H1 (cell line): Measurements from ENCODE around the gene HIPK1. TPM values are rescaled to one million over a fixed set of nuclear protein-coding genes. Genes with fewer than 3 reads are reported as not detected.
"Not testable (repeated sequence)": the region's sequence is repeated elsewhere in the genome, so short reads cannot be mapped to it uniquely, and the experiment has no call there.

ENCODE experiments used
- CTCF ChIA-PET: fragments of 300-600 bp; sonication (Branson Sonifier 250); formaldehyde crosslinking; loops from one replicate; lab custom pipeline; 2021; ENCODE audit not compliant: partially characterized antibody; lab: Charles Lee
- POLR2A ChIA-PET: fragments of 300-600 bp; sonication (Branson Sonifier 250); formaldehyde crosslinking; loops from one replicate; lab custom pipeline; 2021; ENCODE audit warnings: inconsistent platforms; ENCODE audit not compliant: partially characterized antibody; lab: Charles Lee
- DNase-seq, 2 experiments: peaks; one replicate each; pipeline versions ENCODE4 v3.0.0 to v3.0.0-alpha.2; 2010 to 2022; ENCODE audit warnings: low spot score in 2 of 2, low read depth in 1 of 2, mixed read lengths in 1 of 2
- FAIRE-seq: peaks from 2 replicates; lab custom pipeline; 2011; peaks lifted over from hg19 to GRCh38; lab: Jason Lieb, UNC
- H2AFZ ChIP-seq: 2 replicates; pipeline ENCODE4 v1.8.1; 2012; ENCODE audit warnings: low read length, inconsistent platforms
- H2AK5ac ChIP-seq: 2 replicates; pipeline ENCODE4 v1.6.1; 2013; ENCODE audit warnings: low read depth, low read length
- H2BK120ac ChIP-seq: replicated peaks from 2 replicates; pipeline ENCODE3; 2013; ENCODE audit warnings: low read depth, low read length, inconsistent platforms
- H2BK12ac ChIP-seq: 2 replicates; pipeline ENCODE4 v1.6.1; 2013; ENCODE audit warnings: low read depth, low read length
- H2BK15ac ChIP-seq: 2 replicates; pipeline ENCODE4 v1.6.1; 2013; ENCODE audit warnings: low read length
- H2BK20ac ChIP-seq: 2 replicates; pipeline ENCODE4 v1.6.1; 2013; ENCODE audit warnings: low read length
- H2BK5ac ChIP-seq: 2 replicates; pipeline ENCODE4 v1.6.1; 2013; ENCODE audit warnings: low read depth, low read length
- H3K14ac ChIP-seq: 2 replicates; pipeline ENCODE4 v1.6.1; 2013; ENCODE audit warnings: inconsistent platforms; ENCODE audit not compliant: insufficient read length
- H3K18ac ChIP-seq: 2 replicates; pipeline ENCODE4 v1.6.1; 2013; ENCODE audit warnings: low read length; ENCODE audit errors: extremely low read depth
- H3K23ac ChIP-seq: 2 replicates; pipeline ENCODE4 v1.6.1; 2013; ENCODE audit warnings: inconsistent platforms; ENCODE audit not compliant: insufficient read length
- H3K23me2 ChIP-seq: 2 replicates; pipeline ENCODE4 v1.6.1; 2013; ENCODE audit warnings: low read depth, low read length
- H3K27ac ChIP-seq: 2 replicates; pipeline ENCODE4 v1.6.1; 2011; ENCODE audit warnings: low read depth, low read length, inconsistent platforms
- H3K27me3 ChIP-seq, 4 experiments: replicated peaks in 1 of 4; 1 replicate in 1 of 4; 2 replicates in 3 of 4; pipeline versions ENCODE4 v1.6.1 to v1.8.1; 2011 to 2013; ENCODE audit warnings: low read length in 3 of 4, mild to moderate bottlenecking in 3 of 4, inconsistent platforms in 2 of 4, mixed read lengths in 2 of 4, moderate library complexity in 1 of 4; ENCODE audit not compliant: control insufficient read depth in 3 of 4, insufficient read depth in 3 of 4; ENCODE audit errors: extremely low read depth in 1 of 4
- H3K36me3 ChIP-seq, 4 experiments: 2 replicates each; pipeline versions ENCODE4 v1.6.1 to v1.8.1; 2011 to 2013; ENCODE audit warnings: mild to moderate bottlenecking in 4 of 4, low read length in 3 of 4, moderate library complexity in 2 of 4, control low read depth in 1 of 4, inconsistent platforms in 1 of 4; ENCODE audit not compliant: insufficient read depth in 4 of 4, control insufficient read depth in 2 of 4
- H3K4ac ChIP-seq: replicated peaks from 2 replicates; pipeline ENCODE3; 2013; ENCODE audit warnings: low read length, low read depth, mixed read lengths, inconsistent platforms; ENCODE audit not compliant: insufficient read length
- H3K4me1 ChIP-seq, 4 experiments: replicated peaks in 1 of 4; 1 replicate in 1 of 4; 2 replicates in 3 of 4; pipeline versions ENCODE4 v1.6.1 to v1.8.1; 2011 to 2013; ENCODE audit warnings: low read length in 3 of 4, inconsistent platforms in 2 of 4, mixed read lengths in 1 of 4; ENCODE audit not compliant: insufficient read depth in 4 of 4, control insufficient read depth in 3 of 4
- H3K4me2 ChIP-seq, 2 experiments: 2 replicates each; pipeline versions ENCODE4 v1.6.1 to v1.8.1; 2011 to 2013; ENCODE audit warnings: low read depth in 2 of 2, low read length in 2 of 2, control low read depth in 1 of 2, inconsistent platforms in 1 of 2, mild to moderate bottlenecking in 1 of 2; ENCODE audit not compliant: insufficient read depth in 1 of 2
- H3K4me3 ChIP-seq, 4 experiments: fragments of 200-600, 300-600 bp in 1 of 4; sonication (generic), shearing (Covaris generic), sonication (Bioruptor Twin) in 1 of 4; 2 replicates each; pipeline versions ENCODE4 v1.5.1 to v1.8.1; 2011 to 2016; ENCODE audit warnings: low read length in 4 of 4, low read depth in 3 of 4, control low read depth in 2 of 4, inconsistent platforms in 2 of 4, mild to moderate bottlenecking in 2 of 4, mixed read lengths in 1 of 4, moderate library complexity in 1 of 4; ENCODE audit not compliant: insufficient read depth in 2 of 4; ENCODE audit errors: extremely low read depth in 1 of 4
- H3K56ac ChIP-seq: replicated peaks from 2 replicates; pipeline ENCODE3; 2013; ENCODE audit warnings: low read depth, mild to moderate bottlenecking, mixed read lengths, low read length, inconsistent platforms; ENCODE audit not compliant: insufficient read length
- H3K79me1 ChIP-seq: 2 replicates; pipeline ENCODE4 v1.6.1; 2013; ENCODE audit warnings: low read depth, low read length, control low read depth
- H3K79me2 ChIP-seq, 2 experiments: 2 replicates each; pipeline versions ENCODE4 v1.6.1 to v1.8.1; 2012 to 2013; ENCODE audit warnings: low read length in 2 of 2, mild to moderate bottlenecking in 2 of 2, inconsistent platforms in 1 of 2; ENCODE audit not compliant: insufficient read depth in 2 of 2, control insufficient read depth in 1 of 2
- H3K9ac ChIP-seq, 4 experiments: replicated peaks in 1 of 4; 1 replicate in 1 of 4; 2 replicates in 3 of 4; pipeline versions ENCODE4 v1.6.1 to v1.8.1; 2011 to 2013; ENCODE audit warnings: low read depth in 3 of 4, low read length in 3 of 4, control low read depth in 2 of 4, mild to moderate bottlenecking in 2 of 4, moderate library complexity in 2 of 4, inconsistent platforms in 1 of 4; ENCODE audit errors: extremely low read depth in 1 of 4
- H3K9me3 ChIP-seq, 2 experiments: 2 replicates each; pipeline versions ENCODE4 v1.6.1 to v1.8.1; 2012 to 2013; ENCODE audit warnings: mild to moderate bottlenecking in 2 of 2, moderate library complexity in 2 of 2, control low read depth in 1 of 2, inconsistent platforms in 1 of 2, low read depth in 1 of 2, low read length in 1 of 2, mixed read lengths in 1 of 2; ENCODE audit not compliant: insufficient read depth in 2 of 2
- H4K20me1 ChIP-seq, 2 experiments: replicated peaks in 1 of 2; 2 replicates each; pipeline versions ENCODE3 to v1.8.1; 2011 to 2013; ENCODE audit warnings: inconsistent platforms in 2 of 2, low read length in 2 of 2, mild to moderate bottlenecking in 1 of 2; ENCODE audit not compliant: insufficient read depth in 2 of 2, control insufficient read depth in 1 of 2
- H4K5ac ChIP-seq: 2 replicates; pipeline ENCODE4 v1.6.1; 2013; ENCODE audit warnings: low read length, low read depth, mixed read lengths, inconsistent platforms; ENCODE audit not compliant: insufficient read length
- H4K8ac ChIP-seq: 2 replicates; pipeline ENCODE4 v1.8.0; 2013; ENCODE audit warnings: mild to moderate bottlenecking, moderate library complexity, low read length, inconsistent platforms; ENCODE audit not compliant: insufficient read depth; ENCODE audit errors: extremely low read depth
- H4K91ac ChIP-seq: replicated peaks from 2 replicates; pipeline ENCODE3; 2013; ENCODE audit warnings: low read length, mixed read lengths, inconsistent platforms; ENCODE audit not compliant: insufficient read length
- WGBS, 2 experiments: shearing (Covaris generic) in 1 of 2; methylation state at CpG; one replicate each; pipeline versions ENCODE4 v1.1.6 to v1.1.7; 2013 to 2015; ENCODE audit warnings: low lambda C conversion rate in 2 of 2, mixed read lengths in 2 of 2, inconsistent platforms in 1 of 2, low coverage in 1 of 2, missing lambda C conversion rate in 1 of 2; ENCODE audit not compliant: insufficient replicate concordance in 2 of 2, insufficient coverage in 1 of 2, insufficient read length in 1 of 2; ENCODE audit errors: extremely low coverage in 1 of 2, missing lambda C conversion rate in 1 of 2; 5-methylcytosine and 5-hydroxymethylcytosine counted together
- polyA plus RNA-seq, 7 experiments: library from polyadenylated mRNA; depleted of rRNA in 3 of 7; stranded (reverse) in 5 of 7; unstranded in 2 of 7; fragments of >200 nt in 5 of 7; fragments of 200-250 nt in 2 of 7; gene quantifications; 1 replicate in 5 of 7; 2 replicates in 1 of 7; 4 replicates in 1 of 7; pipeline versions ENCODE4 v1.2.1 to v1.2.3, GENCODE V29; 2011 to 2013; ENCODE audit warnings: missing spikeins in 2 of 7, mixed read lengths in 2 of 7
- total RNA-seq: library from RNA; stranded (reverse); fragmentation: NEBNext Ultra II Directional; extraction: Animal tissue kit (Norgen Biotek cat#: 25700); gene quantifications from 2 replicates; pipeline ENCODE4 v1.2.1, GENCODE V29; 2021

HIPK1 gene
- total and polyA plus RNA-seq, 2 of the 8 experiments (the other 6 are each of a cell fraction or from before 2014, with no cell fraction given): 46.2 to 64.3 TPM

DNA sequence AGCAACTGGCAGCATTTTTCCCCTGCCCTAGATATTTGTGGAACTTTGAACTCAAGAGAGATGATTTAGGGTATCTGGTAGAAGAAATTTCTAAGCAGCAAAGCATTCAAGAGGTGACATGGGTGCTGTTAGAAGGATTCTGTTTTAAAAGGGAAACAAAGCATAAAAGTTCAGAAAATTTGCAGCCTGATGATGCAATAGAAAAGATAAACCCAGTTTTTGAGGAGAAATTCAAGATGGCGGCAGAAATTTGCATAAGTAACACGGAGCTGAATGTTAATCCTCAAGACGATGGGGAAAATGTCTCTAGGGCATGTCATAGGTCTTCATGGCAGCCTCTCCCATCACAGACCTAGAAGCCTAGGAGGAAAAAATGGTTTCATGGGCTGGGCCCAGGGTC lies 90.6 kb downstream of the HIPK1 start:
- H4K91ac ChIP-seq, H3K56ac ChIP-seq, H2BK20ac ChIP-seq, H4K5ac ChIP-seq, H2BK15ac ChIP-seq, H3K23me2 ChIP-seq, H3K18ac ChIP-seq, H2AK5ac ChIP-seq, H3K14ac ChIP-seq, DNase-seq, H3K4me2 ChIP-seq, H2BK120ac ChIP-seq, H3K9ac ChIP-seq, H2AFZ ChIP-seq, H2BK5ac ChIP-seq, H3K79me1 ChIP-seq, H3K4me3 ChIP-seq, FAIRE-seq, H3K27ac ChIP-seq, H4K8ac ChIP-seq, H3K79me2 ChIP-seq, H3K27me3 ChIP-seq, H4K20me1 ChIP-seq, H3K4ac ChIP-seq, H2BK12ac ChIP-seq, H3K23ac ChIP-seq: not testable (repeated sequence)
- peaks cover 9 to 12% of the 10 kb centered on the region in 2 experiments for H3K9me3 ChIP-seq
- POLR2A ChIA-PET: interaction anchor here (1.1 to 2.6 kb wide), 3 partner anchors 11 to 31 kb away, joined by 4 to 7 read pairs (median 4); no protein-coding TSS in a partner anchor
- H3K36me3 ChIP-seq: peaks cover 0 to 22% (median 8%) of the 10 kb centered on the region in 4 experiments; a peak in 2 of 8 replicates
- H3K4me1 ChIP-seq: peaks cover 2 to 14% (median 5%) of the 10 kb centered on the region in 4 experiments; a peak in 4 of 7 replicates
- WGBS, 2 experiments: 80% methylated on average over 3 of the region's 3 CpGs; no CpG with 5 or more reads in 1 of the 2 experiments
- CTCF ChIA-PET: interaction anchor here (0.8 to 1.6 kb wide), 4 partner anchors 9 to 29 kb away, joined by 3 to 6 read pairs (median 4); no protein-coding TSS in a partner anchor
